Loucy (cell line): ENCODE results near the gene PDCL3.

ENCODE experiments used
- H2AFZ ChIP-seq: fragments of 200-600 bp; sonication (generic); 2 replicates; pipeline ENCODE4 v1.6.0; 2016; ENCODE audit warnings: antibody characterized with exemption, mild to moderate bottlenecking, low read length, moderate library complexity
- H3F3A ChIP-seq: fragments of 200-600 bp; 2 replicates; pipeline ENCODE4 v1.6.0; 2016; ENCODE audit warnings: antibody characterized with exemption, low read depth, mild to moderate bottlenecking
- H3K27me3 ChIP-seq: fragments of 200-600 bp; sonication (generic); 2 replicates; pipeline ENCODE4 v1.6.1; 2014; ENCODE audit warnings: low read length, mild to moderate bottlenecking; ENCODE audit not compliant: insufficient read depth, poor library complexity, severe bottlenecking
- H3K36me3 ChIP-seq: fragments of 200-600 bp; sonication (generic); 2 replicates; pipeline ENCODE4 v1.6.1; 2016; ENCODE audit warnings: low read length; ENCODE audit not compliant: insufficient read depth
- H3K4me1 ChIP-seq: fragments of 200-600 bp; sonication (generic); 2 replicates; pipeline ENCODE4 v1.5.1; 2014; ENCODE audit warnings: low read length, mild to moderate bottlenecking; ENCODE audit not compliant: insufficient read depth, poor library complexity, severe bottlenecking
- H3K4me2 ChIP-seq: fragments of 200-600 bp; sonication (generic); 2 replicates; pipeline ENCODE4 v1.6.0; 2014; ENCODE audit warnings: antibody characterized with exemption, low read length, low read depth, mild to moderate bottlenecking; ENCODE audit not compliant: poor library complexity, severe bottlenecking
- H3K4me3 ChIP-seq: fragments of 200-600 bp; sonication (generic); 2 replicates; pipeline ENCODE4 v1.5.1; 2014; ENCODE audit warnings: low read length, mild to moderate bottlenecking, mixed read lengths; ENCODE audit not compliant: poor library complexity, severe bottlenecking
- H3K79me2 ChIP-seq: fragments of 200-600 bp; sonication (generic); 2 replicates; pipeline ENCODE4 v1.6.1; 2014; ENCODE audit warnings: low read length; ENCODE audit not compliant: insufficient read depth
- H3K9ac ChIP-seq: fragments of 200-600 bp; sonication (generic); 2 replicates; pipeline ENCODE4 v1.6.0; 2014; ENCODE audit warnings: mild to moderate bottlenecking, low read depth, low read length, moderate library complexity; ENCODE audit not compliant: poor library complexity, severe bottlenecking
- H3K9me2 ChIP-seq: fragments of 200-600 bp; sonication (generic); replicated peaks from 2 replicates; pipeline ENCODE4 v1.6.1; 2016; ENCODE audit warnings: low read depth, low read length, mixed read lengths
- H3K9me3 ChIP-seq: fragments of 200-600 bp; sonication (generic); 2 replicates; pipeline ENCODE4 v1.6.1; 2014; ENCODE audit warnings: mild to moderate bottlenecking, antibody characterized with exemption, low read length, low read depth; ENCODE audit not compliant: insufficient read depth
- H4K20me1 ChIP-seq: fragments of 200-600 bp; sonication (generic); 2 replicates; pipeline ENCODE4 v1.6.0; 2014; ENCODE audit warnings: antibody characterized with exemption, low read length, mild to moderate bottlenecking; ENCODE audit not compliant: insufficient read depth, poor library complexity, severe bottlenecking
- CTCF ChIP-seq: fragments of 200-600 bp; sonication (generic); conservative IDR thresholded peaks from 2 replicates; pipeline ENCODE4 v1.5.1; 2014; ENCODE audit warnings: mild to moderate bottlenecking, antibody characterized with exemption, low read length
- EZH2phosphoT487 ChIP-seq: fragments of 200-600 bp; IDR thresholded peaks from 2 replicates; pipeline ENCODE4 v1.6.1; 2018; ENCODE audit warnings: antibody characterized with exemption, mild to moderate bottlenecking, moderate library complexity, borderline replicate concordance

Gene PDCL3

GRCh38 chr2:100548771-100549170 is 14.0 kb upstream of the PDCL3 start:
- H3K36me3 ChIP-seq: no peaks in the 10 kb centered on the region
- H3K4me1 ChIP-seq: no peaks in the 10 kb centered on the region
- no peaks in the 10 kb centered on the region for H3F3A ChIP-seq
- no peak overlapping the region for H3K4me3 ChIP-seq
- no peaks in the 10 kb centered on the region for H3K9me3 ChIP-seq
- no peaks in the 10 kb centered on the region for H3K9me2 ChIP-seq
- H2AFZ ChIP-seq: no peak overlapping the region
- H3K9ac ChIP-seq: no peak overlapping the region
- no peak for TF ChIP-seq CTCF
- no peak for TF ChIP-seq EZH2phosphoT487
- no peaks in the 10 kb centered on the region for H3K79me2 ChIP-seq
- H3K27me3 ChIP-seq: no peaks in the 10 kb centered on the region
- no peak overlapping the region for H3K4me2 ChIP-seq
- H4K20me1 ChIP-seq: no peaks in the 10 kb centered on the region

GRCh38 chr2:100551303-100551702 is 11.5 kb upstream of the PDCL3 start:
- H3K4me2 ChIP-seq: no peak overlapping the region

GRCh38 chr2:100554798-100555407 is 7.9 kb upstream of the PDCL3 start:
- H3K9ac ChIP-seq: no peak overlapping the region
- H3K79me2 ChIP-seq: no peaks in the 10 kb centered on the region
- no peaks in the 10 kb centered on the region for H3F3A ChIP-seq
- H4K20me1 ChIP-seq: no peaks in the 10 kb centered on the region
- no peaks in the 10 kb centered on the region for H3K4me1 ChIP-seq
- H2AFZ ChIP-seq: no peak overlapping the region
- H3K4me3 ChIP-seq: no peak overlapping the region
- H3K36me3 ChIP-seq: no peaks in the 10 kb centered on the region
- TF ChIP-seq CTCF: no peak
- TF ChIP-seq EZH2phosphoT487: no peak
- H3K9me2 ChIP-seq: no peaks in the 10 kb centered on the region
- no peaks in the 10 kb centered on the region for H3K9me3 ChIP-seq
- H3K27me3 ChIP-seq: no peaks in the 10 kb centered on the region
- H3K4me2 ChIP-seq: no peak overlapping the region

More at GRCh38 chr2:100551303-100551702, 11.5 kb upstream of the PDCL3 start:
- Histone ChIP-seq H3K4me3 (no peak overlapping the region), H4K20me1 (no peaks in the 10 kb centered on the region), H3K79me2 (no peaks in the 10 kb centered on the region), H3K9ac (no peak overlapping the region), H3K4me1 (no peaks in the 10 kb centered on the region), H3K9me2 (no peaks in the 10 kb centered on the region), H2AFZ (no peak overlapping the region), H3K36me3 (no peaks in the 10 kb centered on the region), H3F3A (no peaks in the 10 kb centered on the region), H3K9me3 (no peaks in the 10 kb centered on the region), H3K27me3 (no peaks in the 10 kb centered on the region)
- TF ChIP-seq EZH2phosphoT487: no peak
- TF ChIP-seq CTCF: no peak
